GM12864 (cell line): ENCODE results near the gene NHS.

Experiments
- DNase-seq: peaks from one replicate; pipeline ENCODE4 v3.0.0-alpha.2; 2011; ENCODE audit warnings: low read depth
- H3K4me3 ChIP-seq: 2 replicates; pipeline ENCODE4 v1.5.1; 2011; ENCODE audit warnings: mild to moderate bottlenecking, low read depth, low read length, control low read depth
- CTCF ChIP-seq: IDR thresholded peaks from 2 replicates; pipeline ENCODE4 v1.5.1; 2011; ENCODE audit warnings: low read depth, mild to moderate bottlenecking, moderate library complexity, low read length, control low read depth, inconsistent platforms; ENCODE audit errors: missing control alignments

Gene NHS

GRCh38 chrX:17521871-17522693, 147.1 kb downstream of the NHS start:
- no peak for TF ChIP-seq CTCF
- H3K4me3 ChIP-seq, result no peak overlapping the region
- DNase-seq, result no peak

- TF ChIP-seq CTCF, result no peak
- DNase-seq, result no peak
- H3K4me3 ChIP-seq, result no peak overlapping the region
These were observed 150.3 kb downstream of the NHS start for GRCh38 chrX:17525266-17525665.

DNA sequence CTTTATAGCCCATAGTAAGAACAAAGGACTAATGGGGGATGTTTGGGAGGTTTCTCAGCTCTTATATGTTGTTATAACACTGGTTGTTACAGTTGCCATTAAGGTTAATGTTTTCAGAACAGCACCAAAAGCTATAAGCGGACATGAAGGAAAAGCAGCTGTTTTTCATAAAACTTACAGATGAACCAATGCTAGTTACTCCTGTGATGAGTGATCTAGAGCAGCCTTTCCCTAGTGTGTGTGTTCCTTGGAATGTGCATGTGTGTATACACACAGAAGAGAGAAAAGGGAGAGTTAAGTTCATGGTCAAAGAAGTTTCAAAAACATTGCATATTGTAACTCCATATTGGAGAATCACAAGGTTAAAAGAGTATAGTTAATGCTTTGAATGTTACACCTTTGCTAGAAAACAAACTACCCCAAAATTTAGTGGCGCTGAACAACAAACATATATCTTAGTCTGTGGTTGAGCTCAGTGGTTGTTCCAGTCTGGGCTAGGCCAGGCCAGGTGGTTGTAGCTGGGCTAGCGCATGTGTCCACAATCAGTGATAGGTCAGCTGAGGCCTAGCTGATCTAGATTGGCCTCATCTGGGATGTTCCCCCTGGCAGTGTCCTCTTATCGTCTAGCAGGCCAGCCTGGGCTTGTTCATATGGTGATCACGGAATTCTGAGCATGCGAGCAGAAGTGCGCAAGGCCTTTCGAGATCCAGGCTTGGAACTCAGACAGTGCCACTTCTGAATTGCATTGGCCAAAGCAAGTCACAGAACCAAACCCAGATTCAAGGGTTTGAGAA, 151.0 kb downstream of the NHS start:
- TF ChIP-seq CTCF, result no peak
- no peak overlapping the region for H3K4me3 ChIP-seq
- DNase-seq, result no peak

- DNase-seq, result no peak
- no peak overlapping the region for H3K4me3 ChIP-seq
- no peak for TF ChIP-seq CTCF
These were observed 152.2 kb downstream of the NHS start for GRCh38 chrX:17527135-17527701.

DNA sequence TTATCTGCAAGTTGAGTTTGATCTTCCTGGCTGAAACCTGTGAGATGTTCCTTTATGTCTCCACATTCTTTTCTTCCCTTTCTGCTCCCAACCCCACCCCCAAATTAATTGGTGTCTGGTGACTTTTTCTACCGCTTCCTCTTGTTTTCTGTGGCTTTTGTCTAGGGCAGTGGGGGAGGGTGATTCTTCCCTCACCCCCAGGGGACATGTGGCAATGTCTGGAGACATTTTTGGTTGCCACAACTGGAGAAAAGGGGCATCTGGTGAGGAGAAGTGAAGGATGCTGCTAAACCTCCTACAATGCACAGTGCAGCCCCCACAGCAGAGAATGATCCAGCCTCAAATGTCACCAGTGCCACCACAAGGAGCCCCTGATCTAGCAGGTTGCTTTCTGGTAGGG, 152.9 kb downstream of the NHS start:
- DNase-seq, result no peak
- TF ChIP-seq CTCF, result no peak
- no peak overlapping the region for H3K4me3 ChIP-seq

GRCh38 chrX:17529151-17529745, 154.2 kb downstream of the NHS start:
- TF ChIP-seq CTCF, result no peak
- no peak for DNase-seq

More at GRCh38 chrX:17529151-17529745, 154.2 kb downstream of the NHS start:
- H3K4me3 ChIP-seq, result no peak overlapping the region
